ENCODE measurements around the gene GPAT3.
A peak's percentile ranks its signal among the peaks of the same experiment; 100 is the strongest.
"Not testable (repeated sequence)": the region's sequence is repeated elsewhere in the genome, so short reads cannot be mapped to it uniquely, and the experiment has no call there.

The GPAT3 gene

GRCh38 chr4:83503974-83504373 is 31.9 kb upstream of the GPAT3 start:
- no peak for DNase-seq (ENCODE audit: low read depth)
- no peak overlapping the region for H3K4me3 ChIP-seq (ENCODE audit: low read length)
- TF ChIP-seq CTCF (IDR thresholded peaks at IDR 0.05; ENCODE audit: insufficient read depth, low read depth, low read length, missing control alignments) = no peak

- TF ChIP-seq CTCF (IDR thresholded peaks at IDR 0.05; ENCODE audit: insufficient read depth, low read depth, low read length, missing control alignments) = no peak
- DNase-seq (ENCODE audit: low read depth) = no peak
- H3K4me3 ChIP-seq (ENCODE audit: low read length) = no peak overlapping the region
Measured at GRCh38 chr4:83504503-83504902, 31.4 kb upstream of the GPAT3 start.

- H3K4me3 ChIP-seq (ENCODE audit: low read length) = no peak overlapping the region
- no peak for DNase-seq (ENCODE audit: low read depth)
- TF ChIP-seq CTCF (IDR thresholded peaks at IDR 0.05; ENCODE audit: insufficient read depth, low read depth, low read length, missing control alignments) = no peak
Measured at GRCh38 chr4:83504996-83505395, 30.9 kb upstream of the GPAT3 start.

GRCh38 chr4:83509156-83509585 is 26.7 kb upstream of the GPAT3 start:
- peak; percentile 72 for TF ChIP-seq CTCF (IDR thresholded peaks at IDR 0.05; ENCODE audit: insufficient read depth, low read depth, low read length, missing control alignments)
- DNase-seq (ENCODE audit: low read depth) = peak; percentile 71
- H3K4me3 ChIP-seq (ENCODE audit: low read length) = not testable (repeated sequence)

GRCh38 chr4:83510442-83510841 is 25.5 kb upstream of the GPAT3 start:
- H3K4me3 ChIP-seq (ENCODE audit: low read length) = no peak overlapping the region
- TF ChIP-seq CTCF (IDR thresholded peaks at IDR 0.05; ENCODE audit: insufficient read depth, low read depth, low read length, missing control alignments) = no peak
- no peak for DNase-seq (ENCODE audit: low read depth)

- H3K4me3 ChIP-seq (ENCODE audit: low read length) = no peak overlapping the region
- TF ChIP-seq CTCF (IDR thresholded peaks at IDR 0.05; ENCODE audit: insufficient read depth, low read depth, low read length, missing control alignments) = no peak
Measured at GRCh38 chr4:83516042-83516772, 19.7 kb upstream of the GPAT3 start.

GRCh38 chr4:83522239-83522638 is 13.7 kb upstream of the GPAT3 start:
- H3K4me3 ChIP-seq (ENCODE audit: low read length) = no peak overlapping the region
- no peak for DNase-seq (ENCODE audit: low read depth)
- TF ChIP-seq CTCF (IDR thresholded peaks at IDR 0.05; ENCODE audit: insufficient read depth, low read depth, low read length, missing control alignments) = no peak

More at GRCh38 chr4:83516042-83516772, 19.7 kb upstream of the GPAT3 start:
- DNase-seq (ENCODE audit: low read depth) = peak; percentile 91

All from epithelial cell of esophagus (primary cell).